Neuronal stem cell (in vitro differentiated cells): ENCODE measurements around the gene USP13.

Source experiments
- DNase-seq: peaks from one replicate; pipeline ENCODE4 v3.0.0-alpha.2; 2013; ENCODE audit warnings: low spot score
- H2AFZ ChIP-seq: one replicate; pipeline ENCODE4 v1.6.1; 2013; ENCODE audit warnings: mild to moderate bottlenecking, low read length, inconsistent platforms
- H2AK5ac ChIP-seq: 2 replicates; pipeline ENCODE4 v1.6.1; 2013; ENCODE audit warnings: low read depth, mild to moderate bottlenecking, inconsistent platforms, low read length, moderate library complexity, mixed read lengths
- H2BK120ac ChIP-seq: 2 replicates; pipeline ENCODE4 v1.6.1; 2013; ENCODE audit warnings: low read depth, mild to moderate bottlenecking, inconsistent platforms, low read length, moderate library complexity, mixed read lengths
- H2BK12ac ChIP-seq: one replicate; pipeline ENCODE4 v1.6.1; 2013; ENCODE audit warnings: low read length, inconsistent platforms
- H2BK15ac ChIP-seq: 2 replicates; pipeline ENCODE4 v1.6.1; 2013; ENCODE audit warnings: mild to moderate bottlenecking, low read length, inconsistent platforms, mixed read lengths
- H2BK5ac ChIP-seq: one replicate; pipeline ENCODE4 v1.6.1; 2013; ENCODE audit warnings: inconsistent platforms, mild to moderate bottlenecking, low read length, moderate library complexity
- H3K14ac ChIP-seq: one replicate; pipeline ENCODE4 v1.6.1; 2013; ENCODE audit warnings: low read length, inconsistent platforms
- H3K18ac ChIP-seq: 2 replicates; pipeline ENCODE4 v1.6.1; 2013; ENCODE audit warnings: low read length, inconsistent platforms
- H3K23ac ChIP-seq: 2 replicates; pipeline ENCODE4 v1.6.1; 2013; ENCODE audit warnings: low read depth, mild to moderate bottlenecking, mixed read lengths, low read length, inconsistent platforms; ENCODE audit not compliant: poor library complexity
- H3K27ac ChIP-seq: replicated peaks from 3 replicates; pipeline ENCODE4 v1.5.1; 2013; ENCODE audit warnings: low read length, inconsistent platforms
- H3K27me3 ChIP-seq, 3 experiments: 2 replicates each; pipeline ENCODE4 v1.6.1; 2013; ENCODE audit warnings: low read length in 3 of 3, mild to moderate bottlenecking in 2 of 3, inconsistent platforms in 1 of 3, low read depth in 1 of 3, mixed read lengths in 1 of 3, moderate library complexity in 1 of 3; ENCODE audit not compliant: control insufficient read depth in 3 of 3, insufficient read depth in 3 of 3
- H3K36me3 ChIP-seq, 2 donors: replicated peaks in 1 of 2; 2 replicates each; pipeline ENCODE4 v1.6.1; 2013; ENCODE audit warnings: low read length in 2 of 2; ENCODE audit not compliant: control insufficient read depth in 2 of 2, insufficient read depth in 2 of 2
- H3K4ac ChIP-seq: 2 replicates; pipeline ENCODE4 v1.6.1; 2013; ENCODE audit warnings: inconsistent platforms, mild to moderate bottlenecking, low read length, moderate library complexity
- H3K4me1 ChIP-seq, 2 donors: 1 replicate in 1 of 2; 2 replicates in 1 of 2; pipeline ENCODE4 v1.6.1; 2013; ENCODE audit warnings: low read length in 2 of 2, low read depth in 1 of 2; ENCODE audit not compliant: control insufficient read depth in 2 of 2, insufficient read depth in 1 of 2
- H3K4me2 ChIP-seq: one replicate; pipeline ENCODE4 v1.6.1; 2013; ENCODE audit warnings: mild to moderate bottlenecking, low read length, inconsistent platforms; ENCODE audit not compliant: insufficient read depth, poor library complexity, severe bottlenecking
- H3K4me3 ChIP-seq, 2 donors: 2 replicates each; pipeline ENCODE4 v1.5.1; 2013; ENCODE audit warnings: low read length in 2 of 2, mild to moderate bottlenecking in 2 of 2, inconsistent platforms in 1 of 2, moderate library complexity in 1 of 2
- H3K79me1 ChIP-seq: one replicate; pipeline ENCODE4 v1.6.1; 2013; ENCODE audit warnings: low read depth, mild to moderate bottlenecking, inconsistent platforms, low read length, moderate library complexity
- H3K9ac ChIP-seq: one replicate; pipeline ENCODE4 v1.6.1; 2013; ENCODE audit warnings: mild to moderate bottlenecking, low read depth, low read length, inconsistent platforms; ENCODE audit not compliant: poor library complexity
- H3K9me3 ChIP-seq, 2 donors: replicated peaks in 1 of 2; 2 replicates each; pipeline versions ENCODE3 to v1.6.1; 2013; ENCODE audit warnings: low read length in 2 of 2, mild to moderate bottlenecking in 2 of 2, inconsistent platforms in 1 of 2, low read depth in 1 of 2, mixed read lengths in 1 of 2, moderate library complexity in 1 of 2; ENCODE audit not compliant: control insufficient read depth in 2 of 2, insufficient read depth in 1 of 2
- H4K8ac ChIP-seq: one replicate; pipeline ENCODE4 v1.6.1; 2013; ENCODE audit warnings: low read depth, mild to moderate bottlenecking, inconsistent platforms, low read length, moderate library complexity
- H4K91ac ChIP-seq: one replicate; pipeline ENCODE4 v1.6.1; 2013; ENCODE audit warnings: low read length, low read depth, mild to moderate bottlenecking, inconsistent platforms; ENCODE audit not compliant: poor library complexity
- WGBS, 2 donors: extraction: QIAGEN DNeasy Blood & Tissue Kit; methylation state at CpG; one replicate each; pipeline ENCODE4 v1.1.7; 2013; ENCODE audit warnings: missing lambda C conversion rate in 2 of 2, mixed read lengths in 1 of 2; ENCODE audit not compliant: insufficient read length in 2 of 2, insufficient replicate concordance in 1 of 2; ENCODE audit errors: extremely low coverage in 2 of 2; 5-methylcytosine and 5-hydroxymethylcytosine counted together

USP13 gene

DNA sequence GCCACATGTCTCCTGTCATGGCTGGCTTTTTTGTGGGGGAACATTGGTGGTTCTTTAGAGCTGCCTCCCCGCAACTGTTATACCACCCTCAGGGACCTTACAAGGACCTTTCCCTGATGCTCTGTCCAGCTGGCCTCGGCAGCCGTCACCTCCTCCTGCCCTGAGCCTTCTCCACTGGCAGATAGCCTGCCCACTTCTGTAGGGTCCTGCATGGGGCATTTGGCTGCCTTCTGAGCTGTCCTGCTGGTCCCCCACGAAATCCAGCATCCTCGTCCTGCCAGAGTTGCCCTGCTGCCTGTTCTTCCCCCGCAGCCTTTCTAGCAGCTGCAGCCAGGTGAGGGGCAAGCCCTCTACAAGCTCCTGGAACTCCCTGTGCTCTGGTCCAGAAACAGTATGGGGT, 86.2 kb downstream of the USP13 start:
- no peaks in the 10 kb centered on the region for H3K79me1 ChIP-seq
- no peaks in the 10 kb centered on the region for H3K4me1 ChIP-seq
- H2AFZ ChIP-seq = no peak overlapping the region
- no peaks in the 10 kb centered on the region for H3K9me3 ChIP-seq
- H3K9ac ChIP-seq = no peak overlapping the region
- H3K4ac ChIP-seq = no peak overlapping the region
- no peak for DNase-seq
- H4K91ac ChIP-seq = no peak overlapping the region
- no peak overlapping the region for H3K4me2 ChIP-seq
- H3K4me3 ChIP-seq = no peak overlapping the region
- H3K27ac ChIP-seq = no peak overlapping the region
- H3K27me3 ChIP-seq = no peaks in the 10 kb centered on the region
- no peak overlapping the region for H2AK5ac ChIP-seq
- H4K8ac ChIP-seq = no peak overlapping the region
- H3K23ac ChIP-seq = no peak overlapping the region
- no peak overlapping the region for H2BK15ac ChIP-seq
- no peak overlapping the region for H2BK120ac ChIP-seq
- no peak overlapping the region for H3K14ac ChIP-seq
- H3K18ac ChIP-seq = no peak overlapping the region
- H3K36me3 ChIP-seq = peaks cover 13 to 86% of the 10 kb centered on the region in 2 donors
- no peak overlapping the region for H2BK12ac ChIP-seq
- no CpG with 5 or more reads among the region's 6 CpGs for WGBS, 2 donors
- H2BK5ac ChIP-seq = no peak overlapping the region

DNA sequence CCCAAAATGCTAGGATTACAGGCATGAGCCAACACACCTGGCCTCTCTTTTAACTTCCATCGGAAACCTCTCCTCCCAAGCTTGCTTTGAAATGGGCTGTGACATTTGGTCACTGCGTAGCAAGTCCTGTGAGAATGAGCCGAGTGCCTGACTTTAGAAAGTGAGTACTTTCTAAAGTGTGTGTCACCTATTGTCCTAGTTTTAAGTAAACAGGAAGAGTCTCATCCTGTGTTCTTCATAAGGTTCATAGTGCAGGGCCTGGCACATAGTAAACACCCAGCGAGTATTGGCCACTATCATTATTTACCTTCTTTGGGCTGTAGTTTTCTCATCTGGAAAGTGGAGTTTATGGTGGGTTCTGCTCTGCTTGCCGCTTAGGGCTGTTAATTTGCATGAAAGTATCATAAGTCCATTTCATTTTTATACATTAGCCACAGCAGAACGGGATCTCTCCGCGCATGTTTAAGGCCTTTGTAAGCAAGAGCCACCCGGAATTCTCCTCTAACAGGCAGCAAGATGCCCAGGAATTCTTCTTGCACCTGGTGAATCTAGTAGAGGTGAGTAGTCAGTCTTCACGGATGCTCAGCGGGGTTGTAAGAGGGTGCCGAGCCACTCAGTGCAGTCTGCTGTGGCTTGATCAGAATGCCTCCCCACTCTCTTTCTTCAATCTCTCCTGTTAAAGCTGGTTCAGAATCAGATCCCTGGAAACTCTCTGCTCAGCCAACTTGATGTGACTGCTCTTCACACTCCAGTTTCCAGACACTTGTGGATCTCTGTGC, 87.2 kb downstream of the USP13 start:
- H3K9ac ChIP-seq = peak overlapping the region; percentile 27
- H4K91ac ChIP-seq = no peak overlapping the region
- no peak overlapping the region for H3K4me3 ChIP-seq
- no peak overlapping the region for H2AFZ ChIP-seq
- H2BK12ac ChIP-seq = no peak overlapping the region
- H3K27me3 ChIP-seq = no peaks in the 10 kb centered on the region
- H2AK5ac ChIP-seq = no peak overlapping the region
- H2BK15ac ChIP-seq = no peak overlapping the region
- no peak overlapping the region for H2BK120ac ChIP-seq
- no peaks in the 10 kb centered on the region for H3K79me1 ChIP-seq
- peaks cover 15 to 86% of the 10 kb centered on the region in 2 donors for H3K36me3 ChIP-seq
- H3K9me3 ChIP-seq = no peaks in the 10 kb centered on the region
- no peak for DNase-seq
- H3K4me1 ChIP-seq = peaks cover 0 to 5% of the 10 kb centered on the region in 2 donors
- H2BK5ac ChIP-seq = no peak overlapping the region
- H3K4me2 ChIP-seq = no peak overlapping the region
- H3K14ac ChIP-seq = no peak overlapping the region
- no peak overlapping the region for H3K4ac ChIP-seq
- no CpG with 5 or more reads among the region's 12 CpGs for WGBS, 2 donors
- H3K23ac ChIP-seq = no peak overlapping the region
- H3K18ac ChIP-seq = no peak overlapping the region
- no peak overlapping the region for H4K8ac ChIP-seq
- H3K27ac ChIP-seq = no peak overlapping the region

DNA sequence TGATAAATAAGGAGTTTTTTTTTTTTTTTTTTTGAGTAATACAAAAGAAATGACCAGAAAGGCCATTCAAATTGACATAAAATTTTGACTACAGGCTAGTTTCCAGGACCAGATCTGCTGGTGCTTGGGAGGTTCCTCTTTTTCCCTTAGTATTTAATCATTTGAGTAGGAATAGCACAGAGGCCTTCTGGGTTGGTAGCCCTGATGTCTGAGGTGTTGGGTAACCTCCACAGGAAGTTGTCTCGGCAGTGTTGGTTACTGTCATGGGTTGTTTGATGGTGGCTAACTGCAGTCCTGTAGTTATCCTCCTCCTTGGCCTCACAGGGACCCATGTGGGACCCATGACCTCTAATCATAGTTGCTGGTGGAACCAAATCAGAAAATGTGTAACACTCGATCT, 91.1 kb downstream of the USP13 start:
- Histone ChIP-seq H3K9me3 (no peaks in the 10 kb centered on the region), H2BK15ac (no peak overlapping the region), H3K18ac (no peak overlapping the region), H2AK5ac (no peak overlapping the region), H3K4ac (no peak overlapping the region), H3K27me3 (no peaks in the 10 kb centered on the region), H3K14ac (no peak overlapping the region), H4K8ac (no peak overlapping the region), H2BK120ac (no peak overlapping the region), H3K4me2 (no peak overlapping the region), H3K79me1 (no peaks in the 10 kb centered on the region), H3K9ac (no peak overlapping the region), H3K36me3 (peaks cover 15 to 79% of the 10 kb centered on the region in 2 donors), H3K23ac (no peak overlapping the region), H3K27ac (no peak overlapping the region), H3K4me3 (no peak overlapping the region), H2AFZ (no peak overlapping the region), H2BK5ac (no peak overlapping the region), H2BK12ac (no peak overlapping the region), H4K91ac (no peak overlapping the region), H3K4me1 (peaks cover 0 to 7% of the 10 kb centered on the region in 2 donors)
- no peak for DNase-seq
- no CpG with 5 or more reads among the region's 2 CpGs for WGBS, 2 donors

DNA sequence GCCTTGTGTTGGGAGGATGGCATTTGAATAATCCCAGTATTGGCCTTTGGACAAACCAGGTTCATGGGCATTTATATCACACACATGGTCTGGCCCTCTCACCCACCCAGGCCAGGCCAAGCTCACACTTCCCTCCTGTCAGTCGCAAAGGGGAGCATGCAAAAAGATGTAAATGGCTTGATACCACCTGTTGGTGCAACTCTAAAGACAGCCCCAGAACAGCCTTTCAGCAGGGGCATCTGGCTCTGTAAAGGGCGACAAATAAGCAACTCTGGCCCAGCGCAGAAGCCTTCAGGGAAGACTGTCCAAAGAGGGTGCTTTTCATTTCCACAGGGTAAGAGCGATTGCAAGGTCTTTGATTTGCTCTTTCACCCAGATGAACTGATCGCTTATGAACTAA, 91.8 kb downstream of the USP13 start:
- Histone ChIP-seq H3K27ac (no peak overlapping the region), H3K4ac (no peak overlapping the region), H4K8ac (no peak overlapping the region), H3K9ac (no peak overlapping the region), H3K79me1 (no peaks in the 10 kb centered on the region), H2BK15ac (no peak overlapping the region), H3K36me3 (peaks cover 15 to 75% of the 10 kb centered on the region in 2 donors), H4K91ac (no peak overlapping the region), H3K4me1 (peaks cover 0 to 7% of the 10 kb centered on the region in 2 donors), H3K18ac (no peak overlapping the region), H2BK120ac (no peak overlapping the region), H3K9me3 (no peaks in the 10 kb centered on the region), H3K4me3 (no peak overlapping the region), H2BK12ac (no peak overlapping the region), H2AK5ac (no peak overlapping the region), H3K23ac (no peak overlapping the region), H2BK5ac (no peak overlapping the region), H3K14ac (no peak overlapping the region), H3K4me2 (no peak overlapping the region), H3K27me3 (no peaks in the 10 kb centered on the region), H2AFZ (no peak overlapping the region)
- no peak for DNase-seq
- WGBS, 2 donors = no CpG with 5 or more reads among the region's 5 CpGs
